ENCODE measurements around the gene PARVA. TPM values are rescaled to one million over a fixed set of nuclear protein-coding genes. Genes with fewer than 3 reads are reported as not detected.
A peak's percentile ranks its signal among the peaks of the same experiment; 100 is the strongest.

Gene PARVA
- total RNA-seq, 2 donors from 2014 or later: 38.4 to 55.1 TPM

- no peaks in the 10 kb centered on the region for H3K27me3 ChIP-seq (replicated peaks; ENCODE audit: insufficient read depth)
- H3K4me3 ChIP-seq: no peak overlapping the region
- no peak for DNase-seq (ENCODE audit: low spot score)
- no peaks in the 10 kb centered on the region for H3K36me3 ChIP-seq
- TF ChIP-seq POLR2AphosphoS5 (IDR thresholded peaks at IDR 0.05): no peak
- no peak for TF ChIP-seq POLR2A (IDR thresholded peaks at IDR 0.05)
- no peak for TF ChIP-seq CTCF (IDR thresholded peaks at IDR 0.05)
- 78% methylated on average over 3 of the region's 3 CpGs for WGBS
- H3K9me3 ChIP-seq: no peaks in the 10 kb centered on the region
- H3K27ac ChIP-seq: no peak overlapping the region
- H3K4me1 ChIP-seq (replicated peaks): peaks cover 6% of the 10 kb centered on the region
- intact Hi-C loops (cut with DNase I): no loop called here
Measured at GRCh38 chr11:12429155-12429554, 51.8 kb downstream of the PARVA start.

DNA sequence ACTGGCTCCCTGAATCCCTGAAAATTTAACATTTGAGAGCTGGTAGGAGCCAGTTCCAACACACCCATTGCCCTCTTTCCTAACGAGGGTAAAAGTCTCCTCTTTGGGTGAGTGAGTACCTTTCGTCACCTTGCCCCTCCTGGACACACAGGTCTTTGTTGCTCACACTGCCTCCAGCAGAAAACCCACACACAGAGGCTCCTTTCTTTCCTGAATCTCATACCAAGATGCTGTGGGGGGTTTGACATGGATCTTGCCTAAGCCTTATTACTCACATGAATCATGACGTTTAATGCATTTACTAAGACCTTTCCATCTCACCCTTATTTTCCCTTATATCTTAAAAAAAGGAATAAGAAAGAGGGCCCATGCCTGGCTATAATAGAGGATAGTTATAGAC lies 53.0 kb downstream of the PARVA start:
- intact Hi-C loops (cut with DNase I): loop anchor here (10.0 kb wide), 1 partner anchor 346 kb away; no protein-coding TSS in a partner anchor

GRCh38 chr11:12430954-12431595 lies 53.7 kb downstream of the PARVA start:
- intact Hi-C loops (cut with DNase I): loop anchor here (10.0 kb wide), 1 partner anchor 346 kb away; no protein-coding TSS in a partner anchor
- Histone ChIP-seq H3K4me3 (no peak overlapping the region), H3K4me1 (replicated peaks) (peaks cover 6% of the 10 kb centered on the region), H3K36me3 (no peaks in the 10 kb centered on the region), H3K9me3 (no peaks in the 10 kb centered on the region), H3K27me3 (replicated peaks; ENCODE audit: insufficient read depth) (no peaks in the 10 kb centered on the region), H3K27ac (peak overlapping the region; percentile 60 to 75)
- WGBS: 26% methylated on average over 5 of the region's 5 CpGs
- peak; percentile 68 for TF ChIP-seq POLR2AphosphoS5 (IDR thresholded peaks at IDR 0.05)
- TF ChIP-seq CTCF (IDR thresholded peaks at IDR 0.05): no peak
- TF ChIP-seq POLR2A (IDR thresholded peaks at IDR 0.05): no peak
- DNase-seq (ENCODE audit: low spot score): peak; percentile 69

More for the DNA sequence above, 53.0 kb downstream of the PARVA start:
- H3K27ac ChIP-seq: peak overlapping the region; percentile 60 to 75
- peaks cover 6% of the 10 kb centered on the region for H3K4me1 ChIP-seq (replicated peaks)
- no peak for DNase-seq (ENCODE audit: low spot score)
- H3K27me3 ChIP-seq (replicated peaks; ENCODE audit: insufficient read depth): no peaks in the 10 kb centered on the region
- no peak for TF ChIP-seq POLR2AphosphoS5 (IDR thresholded peaks at IDR 0.05)
- no peaks in the 10 kb centered on the region for H3K36me3 ChIP-seq
- H3K4me3 ChIP-seq: no peak overlapping the region
- no peaks in the 10 kb centered on the region for H3K9me3 ChIP-seq
- 64% methylated on average over 3 of the region's 3 CpGs for WGBS

GRCh38 chr11:12432507-12432906 lies 55.1 kb downstream of the PARVA start:
- intact Hi-C loops (cut with DNase I): loop anchor here (10.0 kb wide), 1 partner anchor 348 kb away; no protein-coding TSS in a partner anchor
- Histone ChIP-seq H3K4me3 (no peak overlapping the region), H3K36me3 (no peaks in the 10 kb centered on the region), H3K9me3 (no peaks in the 10 kb centered on the region), H3K27ac (peak overlapping the region; percentile 75 to 78), H3K4me1 (replicated peaks) (peaks cover 6% of the 10 kb centered on the region), H3K27me3 (replicated peaks; ENCODE audit: insufficient read depth) (no peaks in the 10 kb centered on the region)
- no peak for DNase-seq (ENCODE audit: low spot score)
- TF ChIP-seq POLR2AphosphoS5 (IDR thresholded peaks at IDR 0.05): no peak
- no peak for TF ChIP-seq CTCF (IDR thresholded peaks at IDR 0.05)
- TF ChIP-seq POLR2A (IDR thresholded peaks at IDR 0.05): no peak
- 81% methylated on average over 6 of the region's 6 CpGs for WGBS

GRCh38 chr11:12433121-12433520 lies 55.8 kb downstream of the PARVA start:
- TF ChIP-seq POLR2AphosphoS5 (IDR thresholded peaks at IDR 0.05) (no peak), CTCF (IDR thresholded peaks at IDR 0.05) (no peak), POLR2A (IDR thresholded peaks at IDR 0.05) (no peak)
- no peaks in the 10 kb centered on the region for H3K36me3 ChIP-seq
- peak overlapping the region; percentile 75 to 78 for H3K27ac ChIP-seq
- H3K4me1 ChIP-seq (replicated peaks): peaks cover 6% of the 10 kb centered on the region
- no peaks in the 10 kb centered on the region for H3K27me3 ChIP-seq (replicated peaks; ENCODE audit: insufficient read depth)
- no peak overlapping the region for H3K4me3 ChIP-seq
- H3K9me3 ChIP-seq: no peaks in the 10 kb centered on the region
- DNase-seq (ENCODE audit: low spot score): no peak
- intact Hi-C loops (cut with DNase I): loop anchor here (10.0 kb wide), 1 partner anchor 348 kb away; no protein-coding TSS in a partner anchor
- WGBS: 48% methylated on average over 3 of the region's 3 CpGs
